GM13977 (cell line): ENCODE measurements around the gene MAP3K7CL.

Experiments used
- DNase-seq: peaks from one replicate; pipeline ENCODE4 v3.0.0; 2012; ENCODE audit warnings: low spot score
- CTCF ChIP-seq: IDR thresholded peaks from 2 replicates; pipeline ENCODE4 v1.5.1; 2012; ENCODE audit warnings: mild to moderate bottlenecking, control low read depth; ENCODE audit not compliant: insufficient read depth; ENCODE audit errors: extremely low read depth, missing control alignments
- in situ Hi-C: fragments of 300-500 bp; cut with MboI; formaldehyde crosslinking; loops from one replicate; pipeline ENCODE4 v1.12.0; 2022; ENCODE audit warnings: low sequenced_read_pairs, low pct_unique_long_range_greater_than_20kb, mixed read lengths, inconsistent platforms; ENCODE audit not compliant: unreplicated experiment

Gene MAP3K7CL

GRCh38 chr21:29145354-29145782 lies 14.9 kb downstream of the MAP3K7CL start:
- in situ Hi-C loops: no loop called here
- no peak for TF ChIP-seq CTCF
- DNase-seq: no peak

GRCh38 chr21:29145852-29146453 lies 15.5 kb downstream of the MAP3K7CL start:
- in situ Hi-C loops: no loop called here
- no peak for TF ChIP-seq CTCF
- no peak for DNase-seq

GRCh38 chr21:29146726-29147125 lies 16.3 kb downstream of the MAP3K7CL start:
- TF ChIP-seq CTCF: no peak
- in situ Hi-C loops: no loop called here
- DNase-seq: no peak

- DNase-seq: no peak
- in situ Hi-C loops: no loop called here
These were observed 18.1 kb downstream of the MAP3K7CL start for GRCh38 chr21:29148530-29148929.

GRCh38 chr21:29149808-29150425 lies 19.5 kb downstream of the MAP3K7CL start:
- TF ChIP-seq CTCF: no peak
- in situ Hi-C loops: no loop called here
- no peak for DNase-seq

More at GRCh38 chr21:29148530-29148929, 18.1 kb downstream of the MAP3K7CL start:
- no peak for TF ChIP-seq CTCF

- no peak for DNase-seq
- in situ Hi-C loops: no loop called here
- TF ChIP-seq CTCF: no peak
These were observed 21.5 kb downstream of the MAP3K7CL start for GRCh38 chr21:29151931-29152330.
